ENCODE results near the gene ARVCF. TPM values are rescaled to one million over a fixed set of nuclear protein-coding genes. Genes with fewer than 3 reads are reported as not detected.
"Not testable (repeated sequence)": the region's sequence is repeated elsewhere in the genome, so short reads cannot be mapped to it uniquely, and the experiment has no call there.

Gene ARVCF
- total RNA-seq, 2 experiments from 2014 or later: 1.5 to 1.6 TPM

- Mint-ChIP-seq H3K27me3 (no peaks in the 10 kb centered on the region), H3K36me3 (no peaks in the 10 kb centered on the region), H3K4me3 (no peak overlapping the region), H3K4me1 (no peaks in the 10 kb centered on the region), H3K9me3 (no peaks in the 10 kb centered on the region), H3K27ac (peak overlapping the region; percentile 3)
- no peak for ATAC-seq (ENCODE audit: low read depth)
- no peak for DNase-seq
- POLR2A ChIA-PET: interaction anchor here (1.2 kb wide), 1 partner anchor 13 kb away, joined by 3 read pairs; no protein-coding TSS in a partner anchor
Observed at GRCh38 chr22:19929586-19930550, 86.8 kb downstream of the ARVCF start.

- Mint-ChIP-seq H3K4me3 (no peak overlapping the region), H3K36me3 (no peaks in the 10 kb centered on the region), H3K27ac (no peak overlapping the region), H3K9me3 (no peaks in the 10 kb centered on the region), H3K27me3 (no peaks in the 10 kb centered on the region), H3K4me1 (no peaks in the 10 kb centered on the region)
- no peak for DNase-seq
- no peak for ATAC-seq (ENCODE audit: low read depth)
- POLR2A ChIA-PET: no interaction called here
Observed at GRCh38 chr22:19928207-19928606, 88.4 kb downstream of the ARVCF start.

- H3K27me3 Mint-ChIP-seq: no peaks in the 10 kb centered on the region
- no peak overlapping the region for H3K27ac Mint-ChIP-seq
- no peak overlapping the region for H3K4me3 Mint-ChIP-seq
- no peaks in the 10 kb centered on the region for H3K4me1 Mint-ChIP-seq
- POLR2A ChIA-PET: no interaction called here
- no peaks in the 10 kb centered on the region for H3K9me3 Mint-ChIP-seq
- ATAC-seq (ENCODE audit: low read depth): no peak
- no peaks in the 10 kb centered on the region for H3K36me3 Mint-ChIP-seq
- no peak for DNase-seq
Observed at GRCh38 chr22:19927696-19928095, 88.9 kb downstream of the ARVCF start.

GRCh38 chr22:19926028-19926427 is 90.6 kb downstream of the ARVCF start:
- H3K27me3 Mint-ChIP-seq; H3K9me3 Mint-ChIP-seq; H3K4me1 Mint-ChIP-seq; DNase-seq; H3K36me3 Mint-ChIP-seq; ATAC-seq (ENCODE audit: low read depth); H3K27ac Mint-ChIP-seq; H3K4me3 Mint-ChIP-seq; POLR2A ChIA-PET: not testable (repeated sequence)

- H3K4me1 Mint-ChIP-seq: no peaks in the 10 kb centered on the region
- no peak overlapping the region for H3K27ac Mint-ChIP-seq
- ATAC-seq (ENCODE audit: low read depth) (no peak), DNase-seq (no peak)
- no peaks in the 10 kb centered on the region for H3K9me3 Mint-ChIP-seq
- POLR2A ChIA-PET: interaction anchor here (0.6 kb wide), 1 partner anchor 17 kb away, joined by 6 read pairs; the partner anchor contains the start of genes COMT and TXNRD2
- H3K27me3 Mint-ChIP-seq: no peaks in the 10 kb centered on the region
- H3K36me3 Mint-ChIP-seq: no peaks in the 10 kb centered on the region
- H3K4me3 Mint-ChIP-seq: no peak overlapping the region
Observed at GRCh38 chr22:19923914-19924513, 92.6 kb downstream of the ARVCF start.

- DNase-seq (no peak), ATAC-seq (ENCODE audit: low read depth) (no peak)
- Mint-ChIP-seq H3K27me3 (no peaks in the 10 kb centered on the region), H3K27ac (no peak overlapping the region), H3K4me1 (no peaks in the 10 kb centered on the region), H3K36me3 (no peaks in the 10 kb centered on the region), H3K4me3 (no peak overlapping the region), H3K9me3 (no peaks in the 10 kb centered on the region)
- POLR2A ChIA-PET: no interaction called here
Observed at GRCh38 chr22:19921544-19922081, 95.0 kb downstream of the ARVCF start.

Small RNA genes lying within 50 kb of the gene (microRNA-seq; reads per million reads assigned to microRNA genes)
- gene MIR185 (2,067 reads per million, percentile 84 among the genes with 10 or more reads in this experiment), gene MIR4761 (2.1 reads per million)

Other genes with a start within 250 kb of the ARVCF start
- 10 to 100 TPM; 11.9 to 12.7 TPM for gene GNB1L, start 161.9 kb downstream of the ARVCF start, total RNA-seq
- 10 to 100 TPM; 18.4 to 18.9 TPM for gene RTL10, start 161.9 kb downstream of the ARVCF start, total RNA-seq
- gene COMT, start 75.1 kb downstream of the ARVCF start, total RNA-seq: 10 to 100 TPM; 68.6 to 70.0 TPM
- gene TXNRD2, start 75.0 kb downstream of the ARVCF start, total RNA-seq: 10 to 100 TPM; 20.7 to 20.8 TPM
- 10 to 100 TPM; 40.7 to 41.2 TPM for gene TANGO2, start 4.3 kb upstream of the ARVCF start, total RNA-seq
- 10 to 100 TPM; 54.3 to 54.5 TPM for gene DGCR8, start 63.4 kb upstream of the ARVCF start, total RNA-seq
- 100 to 1,000 TPM; 190 to 203 TPM for gene RANBP1, start 99.3 kb upstream of the ARVCF start, total RNA-seq
- gene TRMT2A, start 100.4 kb upstream of the ARVCF start, total RNA-seq: 100 to 1,000 TPM; 107 to 118 TPM
- gene ZDHHC8, start 115.0 kb upstream of the ARVCF start, total RNA-seq: 10 to 100 TPM; 64.1 to 66.9 TPM
- under 1 TPM in 1 of 2 experiments, not detected in 1; 0.51 TPM for gene CCDC188, start 134.2 kb upstream of the ARVCF start, total RNA-seq

Data from activated naive CD8-positive, alpha-beta T cell treated with anti-CD3 and anti-CD28 coated beads, Interleukin-2, amount 10 ng/mL, durations not matched to agents 7 days and 5 days (primary cell).